AG09319 (cell line): ENCODE results near the gene TBC1D1.

Experiments
- DNase-seq: peaks from one replicate; pipeline ENCODE4 v3.0.0-alpha.2; 2010; ENCODE audit warnings: low read depth; ENCODE audit errors: extremely low read depth
- TF ChIP-seq, protein P1 (sequence below): IDR thresholded peaks from 2 replicates; pipeline ENCODE4 v1.5.1; 2011; ENCODE audit warnings: low read depth, mild to moderate bottlenecking, inconsistent platforms, low read length, moderate library complexity

TBC1D1 gene

GRCh38 chr4:38122060-38122459 lies 231.2 kb downstream of the TBC1D1 start:
- TF ChIP-seq, protein P1, sequence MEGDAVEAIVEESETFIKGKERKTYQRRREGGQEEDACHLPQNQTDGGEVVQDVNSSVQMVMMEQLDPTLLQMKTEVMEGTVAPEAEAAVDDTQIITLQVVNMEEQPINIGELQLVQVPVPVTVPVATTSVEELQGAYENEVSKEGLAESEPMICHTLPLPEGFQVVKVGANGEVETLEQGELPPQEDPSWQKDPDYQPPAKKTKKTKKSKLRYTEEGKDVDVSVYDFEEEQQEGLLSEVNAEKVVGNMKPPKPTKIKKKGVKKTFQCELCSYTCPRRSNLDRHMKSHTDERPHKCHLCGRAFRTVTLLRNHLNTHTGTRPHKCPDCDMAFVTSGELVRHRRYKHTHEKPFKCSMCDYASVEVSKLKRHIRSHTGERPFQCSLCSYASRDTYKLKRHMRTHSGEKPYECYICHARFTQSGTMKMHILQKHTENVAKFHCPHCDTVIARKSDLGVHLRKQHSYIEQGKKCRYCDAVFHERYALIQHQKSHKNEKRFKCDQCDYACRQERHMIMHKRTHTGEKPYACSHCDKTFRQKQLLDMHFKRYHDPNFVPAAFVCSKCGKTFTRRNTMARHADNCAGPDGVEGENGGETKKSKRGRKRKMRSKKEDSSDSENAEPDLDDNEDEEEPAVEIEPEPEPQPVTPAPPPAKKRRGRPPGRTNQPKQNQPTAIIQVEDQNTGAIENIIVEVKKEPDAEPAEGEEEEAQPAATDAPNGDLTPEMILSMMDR = no peak
- DNase-seq = no peak

- no peak for DNase-seq
- TF ChIP-seq, protein P1 = no peak
These were observed 232.7 kb downstream of the TBC1D1 start for GRCh38 chr4:38123555-38123954.

- no peak for DNase-seq
- TF ChIP-seq, protein P1 = no peak
These were observed 234.1 kb downstream of the TBC1D1 start for GRCh38 chr4:38124961-38125360.

- TF ChIP-seq, protein P1 = no peak
- DNase-seq = no peak
These were observed 234.9 kb downstream of the TBC1D1 start for GRCh38 chr4:38125816-38126215.

- no peak for DNase-seq
- TF ChIP-seq, protein P1 = no peak
These were observed 237.9 kb downstream of the TBC1D1 start for GRCh38 chr4:38128478-38129459.

DNA sequence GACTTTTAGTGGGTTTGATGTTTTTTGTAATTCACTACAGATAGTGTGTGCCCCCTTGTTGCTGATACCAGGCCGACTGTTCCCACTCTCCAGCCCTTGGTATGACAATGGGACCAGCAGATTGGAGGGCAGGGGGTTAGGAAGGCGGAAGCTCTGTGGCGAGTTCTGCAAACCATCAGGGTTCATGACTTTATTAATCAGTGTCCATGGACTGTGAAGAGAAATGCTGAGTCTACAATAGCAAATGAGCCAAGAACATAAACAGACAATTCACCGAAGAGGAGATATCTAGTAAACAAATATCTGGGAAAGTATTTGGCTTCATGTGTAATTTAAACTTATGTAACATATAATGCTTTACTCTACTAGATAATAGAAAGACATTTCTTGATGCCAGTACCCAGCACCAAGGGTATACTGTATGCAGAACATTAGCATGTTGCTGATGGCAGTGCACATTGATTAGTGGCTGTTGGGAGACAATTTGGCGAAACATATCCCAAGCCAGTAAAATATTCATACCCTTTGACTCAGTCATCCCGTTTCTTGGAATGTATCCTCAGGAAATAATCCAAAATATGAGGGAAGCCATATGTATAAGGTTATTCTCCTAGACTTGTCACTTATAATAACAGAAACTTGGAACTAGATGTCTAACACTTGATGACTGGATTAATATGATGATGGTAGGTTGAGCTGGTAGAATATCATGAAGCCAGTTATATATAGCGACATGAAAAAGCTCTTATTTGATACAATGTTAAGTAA lies 238.8 kb downstream of the TBC1D1 start:
- TF ChIP-seq, protein P1 = no peak
- no peak for DNase-seq

DNA sequence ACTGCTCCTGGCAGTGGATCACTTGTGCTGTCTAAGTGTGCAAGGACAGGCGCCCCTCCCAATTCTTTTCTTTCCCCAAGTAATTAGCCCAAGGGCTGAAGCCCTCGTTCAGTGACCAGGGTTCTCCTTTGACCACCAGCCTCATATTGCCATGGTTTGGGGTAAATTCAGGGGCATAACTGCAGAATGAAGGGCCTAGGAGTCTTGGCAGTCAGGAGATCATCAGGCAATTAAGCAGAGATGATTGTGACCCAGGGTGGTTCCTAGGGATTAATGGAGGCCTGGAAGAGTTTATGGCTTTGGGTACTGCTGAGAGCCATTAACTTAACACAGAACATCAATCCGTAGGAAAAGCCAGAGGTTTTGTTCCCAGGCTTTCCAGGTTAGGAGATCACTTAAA lies 240.0 kb downstream of the TBC1D1 start:
- DNase-seq = no peak
- TF ChIP-seq, protein P1 = no peak
